Activated CD8-positive, alpha-beta T cell treated with anti-CD3 and anti-CD28 coated beads for 36 hours (primary cell): Measurements from ENCODE around the gene PCBD1. TPM values are rescaled to one million over a fixed set of nuclear protein-coding genes. Genes with fewer than 3 reads are reported as not detected.

Source experiments
- ATAC-seq: fragments of 200-7000 bp; cut with Tn5 transposase; one replicate; pipeline ENCODE4 v1.10.0; 2021; ENCODE audit warnings: mild to moderate bottlenecking, moderate library complexity
- CTCF ChIA-PET: fragments of 350-600 bp; sonication (Branson Sonifier 250); formaldehyde crosslinking; loops from one replicate; lab custom pipeline; 2021; ENCODE audit warnings: antibody characterized with exemption; lab: Charles Lee
- POLR2A ChIA-PET: fragments of 350-600 bp; sonication (Branson Sonifier 250); formaldehyde crosslinking; loops from one replicate; lab custom pipeline; 2021; ENCODE audit warnings: antibody characterized with exemption; lab: Charles Lee
- DNase-seq: peaks from one replicate; pipeline ENCODE4 v3.0.0-alpha.2; 2020
- H3K27ac Mint-ChIP-seq: one replicate; pipeline ENCODE4 v1.8.0; 2021; ENCODE audit warnings: mild to moderate bottlenecking, mixed read lengths
- H3K27me3 Mint-ChIP-seq: one replicate; pipeline ENCODE4 v1.8.0; 2021; ENCODE audit warnings: mixed read lengths
- H3K36me3 Mint-ChIP-seq: one replicate; pipeline ENCODE4 v1.8.0; 2021; ENCODE audit warnings: low read depth, mixed read lengths
- H3K4me1 Mint-ChIP-seq: one replicate; pipeline ENCODE4 v1.8.0; 2021; ENCODE audit warnings: low read depth, mixed read lengths
- H3K4me3 Mint-ChIP-seq: one replicate; pipeline ENCODE4 v1.8.0; 2021; ENCODE audit warnings: mild to moderate bottlenecking, moderate library complexity, mixed read lengths
- H3K9me3 Mint-ChIP-seq: one replicate; pipeline ENCODE4 v1.8.0; 2021; ENCODE audit warnings: mixed read lengths
- intact Hi-C: fragments of 100-400 bp; cut with micrococcal nuclease; formaldehyde crosslinking; loops from one replicate; pipeline ENCODE4 v1.10.0; 2022
- total RNA-seq, 2 experiments: library from RNA; stranded (reverse); gene quantifications; one replicate each; pipeline ENCODE4 v1.2.3, GENCODE V29; 2021
- TF ChIP-seq, protein P1 (sequence below): fragments of 200-600 bp; IDR thresholded peaks from one replicate; pipeline ENCODE4 v1.8.0; 2022; ENCODE audit warnings: antibody characterized with exemption, mild to moderate bottlenecking

Gene PCBD1
- total RNA-seq, 2 experiments from 2014 or later = 40.0 to 41.5 TPM

DNA sequence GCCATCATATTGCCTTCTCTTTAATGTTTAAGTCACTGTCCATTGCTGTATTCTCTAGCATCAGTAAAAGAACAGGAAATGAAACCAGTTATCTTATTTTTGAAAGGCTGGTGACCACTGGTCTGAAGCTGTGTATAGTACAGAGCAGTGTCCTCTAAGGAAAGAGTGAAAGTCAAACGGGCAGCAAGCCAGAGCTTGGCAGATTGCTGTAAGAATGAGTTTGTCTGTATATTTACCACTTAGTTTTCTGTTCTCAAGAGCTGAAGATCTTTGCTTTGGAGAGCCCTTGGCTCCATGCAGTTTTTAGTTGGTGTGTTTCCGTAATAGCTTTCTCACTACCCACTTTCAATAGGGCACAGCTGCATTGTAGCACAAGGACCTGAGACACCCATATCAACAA, 31.9 kb downstream of the PCBD1 start:
- ChIA-PET POLR2A (no interaction called here), CTCF (interaction anchor here (2.1 kb wide), 1 partner anchor 14 kb away, joined by 7 read pairs; no protein-coding TSS in a partner anchor)
- no peak for DNase-seq
- H3K36me3 Mint-ChIP-seq = peaks cover 38% of the 10 kb centered on the region
- peaks cover 6% of the 10 kb centered on the region for H3K4me1 Mint-ChIP-seq
- H3K27me3 Mint-ChIP-seq = no peaks in the 10 kb centered on the region
- H3K27ac Mint-ChIP-seq = no peak overlapping the region
- no peaks in the 10 kb centered on the region for H3K9me3 Mint-ChIP-seq
- no peak overlapping the region for H3K4me3 Mint-ChIP-seq
- no peak for ATAC-seq
- intact Hi-C loops = no loop called here
- TF ChIP-seq, protein P1, sequence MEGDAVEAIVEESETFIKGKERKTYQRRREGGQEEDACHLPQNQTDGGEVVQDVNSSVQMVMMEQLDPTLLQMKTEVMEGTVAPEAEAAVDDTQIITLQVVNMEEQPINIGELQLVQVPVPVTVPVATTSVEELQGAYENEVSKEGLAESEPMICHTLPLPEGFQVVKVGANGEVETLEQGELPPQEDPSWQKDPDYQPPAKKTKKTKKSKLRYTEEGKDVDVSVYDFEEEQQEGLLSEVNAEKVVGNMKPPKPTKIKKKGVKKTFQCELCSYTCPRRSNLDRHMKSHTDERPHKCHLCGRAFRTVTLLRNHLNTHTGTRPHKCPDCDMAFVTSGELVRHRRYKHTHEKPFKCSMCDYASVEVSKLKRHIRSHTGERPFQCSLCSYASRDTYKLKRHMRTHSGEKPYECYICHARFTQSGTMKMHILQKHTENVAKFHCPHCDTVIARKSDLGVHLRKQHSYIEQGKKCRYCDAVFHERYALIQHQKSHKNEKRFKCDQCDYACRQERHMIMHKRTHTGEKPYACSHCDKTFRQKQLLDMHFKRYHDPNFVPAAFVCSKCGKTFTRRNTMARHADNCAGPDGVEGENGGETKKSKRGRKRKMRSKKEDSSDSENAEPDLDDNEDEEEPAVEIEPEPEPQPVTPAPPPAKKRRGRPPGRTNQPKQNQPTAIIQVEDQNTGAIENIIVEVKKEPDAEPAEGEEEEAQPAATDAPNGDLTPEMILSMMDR = no peak

DNA sequence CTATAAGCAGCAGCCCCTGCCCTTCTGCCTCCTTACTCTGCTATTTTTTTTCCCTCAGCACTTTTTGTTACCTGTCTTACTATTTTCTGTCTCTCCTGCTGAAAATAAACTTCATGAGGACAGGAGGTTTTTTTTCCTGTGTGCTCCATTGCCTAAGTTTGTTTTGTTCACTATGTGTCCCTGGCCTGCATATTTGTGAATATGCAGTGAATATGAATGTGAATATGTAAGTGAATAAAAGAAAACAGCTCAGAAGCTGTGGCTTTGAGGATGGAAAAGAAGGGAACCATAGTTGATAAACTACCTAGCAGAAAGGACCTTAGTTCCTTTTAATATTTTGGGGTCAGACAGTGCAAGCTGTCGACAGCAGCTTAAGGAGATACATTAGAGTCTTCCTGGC, 34.9 kb downstream of the PCBD1 start:
- ATAC-seq = no peak
- POLR2A ChIA-PET = interaction anchor here (0.7 to 0.8 kb wide), 2 partner anchors 11 to 20 kb away, joined by 3 read pairs; no protein-coding TSS in a partner anchor
- no peak for DNase-seq
- TF ChIP-seq, protein P1 = no peak
- no peaks in the 10 kb centered on the region for H3K27me3 Mint-ChIP-seq
- CTCF ChIA-PET = interaction anchor here (1.1 kb wide), 1 partner anchor 304 kb away, joined by 3 read pairs; no protein-coding TSS in a partner anchor
- intact Hi-C loops = no loop called here
- no peak overlapping the region for H3K4me3 Mint-ChIP-seq
- peaks cover 27% of the 10 kb centered on the region for H3K36me3 Mint-ChIP-seq
- no peaks in the 10 kb centered on the region for H3K9me3 Mint-ChIP-seq
- H3K27ac Mint-ChIP-seq = no peak overlapping the region
- H3K4me1 Mint-ChIP-seq = peaks cover 17% of the 10 kb centered on the region

DNA sequence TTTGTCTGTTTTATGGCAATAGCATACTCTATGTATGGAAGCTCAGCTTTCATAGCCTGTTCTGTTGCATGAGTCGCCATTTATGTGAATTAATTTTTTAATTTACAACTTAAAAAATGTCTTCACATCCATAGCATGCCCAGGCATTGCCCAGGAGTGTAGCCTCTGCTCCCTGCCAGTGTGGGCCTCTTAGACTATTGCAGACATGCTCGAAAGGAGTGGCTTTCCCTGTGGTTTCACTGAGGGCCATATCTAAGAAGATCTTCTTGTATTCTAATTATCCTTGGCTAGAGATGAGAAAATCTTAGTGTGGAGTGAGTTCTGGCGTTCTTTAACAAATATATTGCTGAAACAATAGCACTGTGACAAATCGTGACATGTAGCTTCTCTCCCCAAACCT, 35.3 kb downstream of the PCBD1 start:
- intact Hi-C loops = no loop called here
- no peak for DNase-seq
- ATAC-seq = no peak
- ChIA-PET CTCF (no interaction called here), POLR2A (interaction anchor here (0.7 kb wide), 1 partner anchor 11 kb away, joined by 3 read pairs; no protein-coding TSS in a partner anchor)
- TF ChIP-seq, protein P1 = no peak
- H3K4me3 Mint-ChIP-seq = no peak overlapping the region
- no peaks in the 10 kb centered on the region for H3K9me3 Mint-ChIP-seq
- no peak overlapping the region for H3K27ac Mint-ChIP-seq
- peaks cover 26% of the 10 kb centered on the region for H3K36me3 Mint-ChIP-seq
- H3K27me3 Mint-ChIP-seq = no peaks in the 10 kb centered on the region
- peaks cover 18% of the 10 kb centered on the region for H3K4me1 Mint-ChIP-seq

DNA sequence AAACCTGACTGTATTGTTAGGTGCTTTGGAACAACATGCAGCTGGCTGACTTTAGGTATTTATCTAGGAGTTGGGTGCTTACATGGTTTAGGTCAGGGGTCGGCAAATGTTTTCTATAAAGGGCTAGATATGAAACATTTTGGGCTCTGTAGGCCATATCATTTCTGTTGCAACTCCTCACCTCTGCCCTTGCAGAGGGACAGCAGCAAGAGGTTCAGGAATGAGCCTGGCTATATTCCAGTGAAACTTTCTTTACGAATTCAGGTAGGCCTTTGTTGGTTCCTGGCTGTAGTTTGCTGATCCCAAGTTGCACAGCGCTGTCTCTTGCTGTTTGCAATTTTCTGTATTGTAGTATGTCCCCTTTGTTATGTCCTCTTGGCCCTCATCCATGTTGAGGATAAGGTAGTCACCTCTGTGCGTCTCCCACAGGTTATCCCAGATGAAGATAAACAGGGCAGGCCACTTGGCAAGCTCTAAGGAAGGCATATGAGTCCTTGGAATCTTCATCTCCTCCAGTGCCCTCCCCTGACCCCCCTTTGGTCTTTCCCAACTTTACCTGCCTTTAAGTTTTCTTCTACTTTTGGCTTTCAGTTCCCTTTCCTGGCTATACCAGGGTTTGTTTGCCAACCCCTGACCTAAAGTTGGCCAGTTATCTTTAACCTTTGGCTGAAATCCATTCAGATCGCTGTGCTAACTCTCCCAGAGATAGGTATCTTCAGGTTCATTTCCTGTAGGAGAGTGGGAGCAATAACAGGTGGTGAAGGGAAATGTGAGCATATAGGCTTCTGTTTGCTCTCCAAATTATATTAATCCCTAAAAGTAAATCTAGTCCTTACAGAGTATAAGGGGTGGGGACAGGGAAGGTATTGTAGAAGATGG, 36.5 kb downstream of the PCBD1 start:
- TF ChIP-seq, protein P1 = no peak
- H3K36me3 Mint-ChIP-seq = peaks cover 26% of the 10 kb centered on the region
- POLR2A ChIA-PET = no interaction called here
- H3K27me3 Mint-ChIP-seq = no peaks in the 10 kb centered on the region
- H3K9me3 Mint-ChIP-seq = no peaks in the 10 kb centered on the region
- H3K27ac Mint-ChIP-seq = no peak overlapping the region
- no peak overlapping the region for H3K4me3 Mint-ChIP-seq
- CTCF ChIA-PET = interaction anchor here (1.2 kb wide), 1 partner anchor 47 kb away, joined by 3 read pairs; no protein-coding TSS in a partner anchor
- no peak for DNase-seq
- H3K4me1 Mint-ChIP-seq = peaks cover 22% of the 10 kb centered on the region
- intact Hi-C loops = no loop called here
- no peak for ATAC-seq

DNA sequence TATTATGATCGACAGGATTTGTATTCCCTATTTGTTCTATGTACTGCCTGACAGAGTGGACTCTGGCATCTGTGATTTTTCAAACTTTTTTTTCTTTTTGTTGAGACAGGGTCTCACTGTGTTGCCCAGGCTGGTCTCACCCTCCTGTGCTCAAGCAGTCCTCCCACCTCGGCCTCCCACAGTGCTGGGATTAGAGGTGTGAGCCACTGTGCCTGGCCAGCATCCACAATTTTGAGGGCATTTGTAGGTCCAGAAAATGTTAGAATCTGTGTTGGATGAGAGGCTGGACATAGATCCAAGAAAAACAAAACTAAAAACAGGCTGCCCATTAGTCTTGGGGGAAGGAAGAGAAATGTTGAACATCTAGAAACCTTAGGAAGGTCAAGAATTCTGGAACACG, 38.3 kb downstream of the PCBD1 start:
- Mint-ChIP-seq H3K4me3 (no peak overlapping the region), H3K27me3 (no peaks in the 10 kb centered on the region), H3K4me1 (peaks cover 25% of the 10 kb centered on the region), H3K9me3 (no peaks in the 10 kb centered on the region), H3K27ac (no peak overlapping the region), H3K36me3 (peaks cover 29% of the 10 kb centered on the region)
- intact Hi-C loops = no loop called here
- ChIA-PET POLR2A (no interaction called here), CTCF (no interaction called here)
- DNase-seq = no peak
- TF ChIP-seq, protein P1 = no peak
- no peak for ATAC-seq
